SU-DHL-6 (cell line): Measurements from ENCODE around the gene FSHR.

Experiments
- H2AFZ ChIP-seq: fragments of 200-600 bp; sonication (generic); 2 replicates; pipeline ENCODE4 v1.6.1; 2014; ENCODE audit warnings: low read depth, mild to moderate bottlenecking, moderate library complexity, mixed read lengths, antibody characterized with exemption, low read length; ENCODE audit not compliant: severe bottlenecking
- H3F3A ChIP-seq: fragments of 200-600 bp; shearing (Covaris generic); 2 replicates; pipeline ENCODE4 v1.6.0; 2016; ENCODE audit warnings: antibody characterized with exemption, mild to moderate bottlenecking; ENCODE audit not compliant: insufficient read depth
- H3K27ac ChIP-seq: fragments of 200-600 bp; sonication (generic); 2 replicates; pipeline ENCODE4 v1.5.1; 2016; ENCODE audit warnings: low read depth, mild to moderate bottlenecking, low read length, moderate library complexity, mixed read lengths
- H3K27me3 ChIP-seq: fragments of 200-600 bp; sonication (generic), shearing (Covaris generic); 2 replicates; pipeline ENCODE4 v1.6.0; 2014; ENCODE audit warnings: mild to moderate bottlenecking, low read length
- H3K36me3 ChIP-seq: fragments of 200-600 bp; sonication (generic); 2 replicates; pipeline ENCODE4 v1.6.1; 2014; ENCODE audit warnings: mild to moderate bottlenecking, low read length, mixed read lengths
- H3K4me2 ChIP-seq: fragments of 300-600, 200-600 bp; shearing (Covaris generic), sonication (generic); 2 replicates; pipeline ENCODE4 v1.6.0; 2014; ENCODE audit warnings: low read length, low read depth, mild to moderate bottlenecking; ENCODE audit not compliant: poor library complexity, severe bottlenecking
- H3K4me3 ChIP-seq: fragments of 200-600 bp; sonication (generic); 2 replicates; pipeline ENCODE4 v1.5.1; 2014; ENCODE audit warnings: antibody characterized with exemption, low read length, mild to moderate bottlenecking, mixed read lengths; ENCODE audit not compliant: insufficient read depth, poor library complexity, severe bottlenecking
- H3K79me2 ChIP-seq: fragments of 200-600 bp; sonication (generic); 2 replicates; pipeline ENCODE4 v1.6.1; 2014; ENCODE audit warnings: mild to moderate bottlenecking, low read length, moderate library complexity; ENCODE audit not compliant: insufficient read depth
- H3K9ac ChIP-seq: fragments of 200-600 bp; sonication (generic); 2 replicates; pipeline ENCODE4 v1.7.0; 2014; ENCODE audit warnings: mild to moderate bottlenecking, low read length
- H3K9me2 ChIP-seq: fragments of 200-600 bp; sonication (generic); replicated peaks from 2 replicates; pipeline ENCODE4 v1.6.1; 2014; ENCODE audit warnings: low read length; ENCODE audit not compliant: insufficient read depth
- H3K9me3 ChIP-seq: fragments of 200-600 bp; sonication (generic); 2 replicates; pipeline ENCODE4 v1.6.1; 2014; ENCODE audit warnings: low read length, mixed read lengths; ENCODE audit not compliant: insufficient read depth
- H4K20me1 ChIP-seq: fragments of 200-600 bp; sonication (generic); 2 replicates; pipeline ENCODE4 v1.6.1; 2014; ENCODE audit warnings: low read depth, mild to moderate bottlenecking, antibody characterized with exemption, low read length, moderate library complexity, mixed read lengths
- EZH2phosphoT487 ChIP-seq: fragments of 200-600 bp; sonication (generic), shearing (Covaris generic); conservative IDR thresholded peaks from 2 replicates; pipeline ENCODE4 v1.6.1; 2018; ENCODE audit warnings: mild to moderate bottlenecking, antibody characterized with exemption, low read length, moderate library complexity, mixed read lengths
- TF ChIP-seq, protein P1 (sequence below): fragments of 200-600 bp; sonication (generic); IDR thresholded peaks from one replicate; pipeline ENCODE4 v1.5.1; 2017; ENCODE audit warnings: antibody characterized with exemption, mild to moderate bottlenecking, low read length, moderate library complexity; ENCODE audit not compliant: insufficient read depth, poor library complexity, severe bottlenecking

FSHR gene

DNA sequence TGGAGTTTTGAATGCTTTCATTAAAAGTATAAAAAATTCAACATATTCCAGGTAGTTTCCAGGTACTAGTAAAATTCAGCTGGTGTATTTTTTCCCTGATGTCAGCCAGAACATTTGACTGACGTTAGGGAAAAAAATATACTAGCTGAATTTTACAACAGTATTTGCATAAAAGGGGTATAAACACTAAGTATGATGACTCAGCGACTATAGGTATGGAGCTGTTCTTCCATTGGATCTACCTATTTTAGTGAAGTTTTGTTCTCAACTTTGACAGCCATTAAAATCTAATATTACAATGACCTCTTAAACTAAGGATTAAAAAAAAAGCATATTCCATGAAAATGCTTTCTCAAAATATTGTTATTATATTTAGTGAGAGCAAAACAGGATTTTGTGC, 155.9 kb downstream of the FSHR start:
- no peak overlapping the region for H3K4me3 ChIP-seq
- no peaks in the 10 kb centered on the region for H3K79me2 ChIP-seq
- H3K9me2 ChIP-seq, result no peaks in the 10 kb centered on the region
- H3K4me2 ChIP-seq, result no peak overlapping the region
- no peaks in the 10 kb centered on the region for H3K9me3 ChIP-seq
- no peaks in the 10 kb centered on the region for H3K36me3 ChIP-seq
- no peaks in the 10 kb centered on the region for H4K20me1 ChIP-seq
- no peak overlapping the region for H2AFZ ChIP-seq
- no peak overlapping the region for H3K27ac ChIP-seq
- TF ChIP-seq, protein P1, sequence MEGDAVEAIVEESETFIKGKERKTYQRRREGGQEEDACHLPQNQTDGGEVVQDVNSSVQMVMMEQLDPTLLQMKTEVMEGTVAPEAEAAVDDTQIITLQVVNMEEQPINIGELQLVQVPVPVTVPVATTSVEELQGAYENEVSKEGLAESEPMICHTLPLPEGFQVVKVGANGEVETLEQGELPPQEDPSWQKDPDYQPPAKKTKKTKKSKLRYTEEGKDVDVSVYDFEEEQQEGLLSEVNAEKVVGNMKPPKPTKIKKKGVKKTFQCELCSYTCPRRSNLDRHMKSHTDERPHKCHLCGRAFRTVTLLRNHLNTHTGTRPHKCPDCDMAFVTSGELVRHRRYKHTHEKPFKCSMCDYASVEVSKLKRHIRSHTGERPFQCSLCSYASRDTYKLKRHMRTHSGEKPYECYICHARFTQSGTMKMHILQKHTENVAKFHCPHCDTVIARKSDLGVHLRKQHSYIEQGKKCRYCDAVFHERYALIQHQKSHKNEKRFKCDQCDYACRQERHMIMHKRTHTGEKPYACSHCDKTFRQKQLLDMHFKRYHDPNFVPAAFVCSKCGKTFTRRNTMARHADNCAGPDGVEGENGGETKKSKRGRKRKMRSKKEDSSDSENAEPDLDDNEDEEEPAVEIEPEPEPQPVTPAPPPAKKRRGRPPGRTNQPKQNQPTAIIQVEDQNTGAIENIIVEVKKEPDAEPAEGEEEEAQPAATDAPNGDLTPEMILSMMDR, result no peak
- no peak for TF ChIP-seq EZH2phosphoT487
- no peaks in the 10 kb centered on the region for H3F3A ChIP-seq
- no peaks in the 10 kb centered on the region for H3K27me3 ChIP-seq
- no peak overlapping the region for H3K9ac ChIP-seq

DNA sequence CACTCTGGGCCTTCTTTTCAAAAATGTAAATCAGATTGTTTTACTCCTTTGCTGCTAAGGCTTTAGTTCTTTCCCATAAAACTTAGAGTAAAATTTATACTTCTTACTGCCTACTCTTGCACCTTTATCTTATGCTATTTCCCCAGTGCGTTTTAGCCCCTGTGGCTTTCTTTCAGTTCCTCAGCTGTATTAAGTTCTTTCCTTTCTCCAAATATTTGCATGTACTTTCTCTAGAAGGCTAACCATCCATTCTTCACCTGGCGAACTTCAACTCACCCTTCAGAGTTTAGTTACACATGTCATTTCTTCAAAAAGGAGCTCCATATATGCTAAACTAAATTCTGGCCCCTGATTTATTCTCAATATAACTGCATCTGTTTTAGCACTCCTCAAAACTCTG, 160.7 kb downstream of the FSHR start:
- Histone ChIP-seq H2AFZ (no peak overlapping the region), H3K9ac (no peak overlapping the region), H3K4me2 (no peak overlapping the region), H3K79me2 (no peaks in the 10 kb centered on the region), H3F3A (no peaks in the 10 kb centered on the region), H3K4me3 (no peak overlapping the region), H3K9me3 (no peaks in the 10 kb centered on the region), H3K9me2 (no peaks in the 10 kb centered on the region), H3K27me3 (no peaks in the 10 kb centered on the region), H4K20me1 (no peaks in the 10 kb centered on the region), H3K36me3 (no peaks in the 10 kb centered on the region), H3K27ac (no peak overlapping the region)
- TF ChIP-seq, protein P1, result no peak
- TF ChIP-seq EZH2phosphoT487, result no peak

DNA sequence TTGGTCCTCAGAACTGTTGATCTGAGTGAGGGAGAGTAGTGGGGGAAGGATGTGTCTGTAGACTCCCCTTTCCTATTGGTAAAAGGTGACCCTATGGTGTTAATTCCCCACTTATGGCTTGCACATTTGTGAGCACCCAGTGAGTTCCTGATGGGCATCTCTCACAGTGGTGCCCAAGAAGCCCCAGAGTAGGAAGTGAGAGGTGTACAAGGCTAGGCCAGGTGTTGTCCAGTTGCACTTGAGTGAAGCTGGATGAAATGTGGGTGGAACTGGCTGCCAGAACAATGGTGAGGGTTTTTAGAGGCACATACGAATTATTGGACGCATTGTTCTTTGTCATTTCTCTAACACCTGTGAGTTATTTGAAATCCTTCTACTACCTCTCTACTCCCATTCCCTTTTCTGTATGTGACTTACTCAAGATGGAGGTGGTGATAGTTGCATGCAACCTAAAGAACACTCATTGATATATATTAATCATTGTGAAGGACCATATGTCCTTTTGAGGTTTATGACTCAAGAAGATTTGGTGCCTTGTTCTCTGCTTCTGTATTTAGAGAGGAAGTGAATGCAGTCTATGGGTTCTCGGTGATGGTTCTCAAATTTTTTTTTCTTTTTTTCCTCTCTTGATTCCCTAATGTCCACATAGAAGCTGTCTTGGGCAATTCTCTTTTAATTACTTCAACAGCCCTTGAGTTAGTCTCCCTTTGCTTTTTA, 162.7 kb downstream of the FSHR start:
- no peaks in the 10 kb centered on the region for H3K27me3 ChIP-seq
- H3K9me2 ChIP-seq, result no peaks in the 10 kb centered on the region
- H3K9ac ChIP-seq, result no peak overlapping the region
- H3K36me3 ChIP-seq, result no peaks in the 10 kb centered on the region
- no peaks in the 10 kb centered on the region for H3K79me2 ChIP-seq
- no peaks in the 10 kb centered on the region for H3F3A ChIP-seq
- H3K4me3 ChIP-seq, result no peak overlapping the region
- TF ChIP-seq, protein P1, result no peak
- TF ChIP-seq EZH2phosphoT487, result no peak
- no peak overlapping the region for H3K27ac ChIP-seq
- H2AFZ ChIP-seq, result no peak overlapping the region
- no peaks in the 10 kb centered on the region for H3K9me3 ChIP-seq
- no peak overlapping the region for H3K4me2 ChIP-seq
- no peaks in the 10 kb centered on the region for H4K20me1 ChIP-seq
